Naive thymus-derived CD4-positive, alpha-beta T cell (primary cell): ENCODE measurements around the gene FN1. TPM values are rescaled to one million over a fixed set of nuclear protein-coding genes. Genes with fewer than 3 reads are reported as not detected.

ENCODE experiments used
- ATAC-seq: fragments of 150-1000 bp; cut with Tn5 transposase; 2 replicates; pipeline ENCODE4 v1.10.0; 2021; ENCODE audit warnings: mild to moderate bottlenecking, moderate library complexity
- CTCF ChIA-PET: fragments of 350-600 bp; sonication (Branson Sonifier 250); formaldehyde crosslinking; loops from one replicate; lab custom pipeline; 2021; ENCODE audit warnings: antibody characterized with exemption; lab: Charles Lee
- POLR2A ChIA-PET: fragments of 350-600 bp; sonication (Branson Sonifier 250); formaldehyde crosslinking; loops from one replicate; lab custom pipeline; 2021; ENCODE audit warnings: antibody characterized with exemption, inconsistent platforms; lab: Charles Lee
- DNase-seq, 9 donors: peaks; one replicate each; pipeline versions ENCODE4 v3.0.0 to v3.0.0-alpha.2; 2020 to 2022; ENCODE audit warnings: mixed read lengths in 1 of 9
- H3K27ac ChIP-seq: one replicate; pipeline ENCODE4 v1.7.0; 2013; ENCODE audit warnings: mild to moderate bottlenecking, low read depth, low read length, moderate library complexity
- H3K27me3 ChIP-seq, 2 donors: one replicate each; pipeline ENCODE4 v1.7.0; 2013; ENCODE audit warnings: low read length in 2 of 2, mild to moderate bottlenecking in 2 of 2, moderate library complexity in 2 of 2; ENCODE audit not compliant: control insufficient read depth in 2 of 2, insufficient read depth in 2 of 2
- H3K36me3 ChIP-seq, 3 experiments: 1 replicate in 2 of 3; 2 replicates in 1 of 3; pipeline ENCODE4 v1.7.0; 2013; ENCODE audit warnings: low read length in 3 of 3, mild to moderate bottlenecking in 3 of 3, moderate library complexity in 1 of 3; ENCODE audit not compliant: insufficient read depth in 3 of 3, control insufficient read depth in 2 of 3
- H3K4me1 ChIP-seq, 2 donors: one replicate each; pipeline ENCODE4 v1.7.0; 2013; ENCODE audit warnings: low read length in 2 of 2, mild to moderate bottlenecking in 2 of 2, moderate library complexity in 1 of 2; ENCODE audit not compliant: control insufficient read depth in 2 of 2, insufficient read depth in 2 of 2
- H3K4me3 ChIP-seq: 2 replicates; pipeline ENCODE4 v1.7.0; 2013; ENCODE audit warnings: mild to moderate bottlenecking, low read length
- H3K9me3 ChIP-seq, 3 experiments: 1 replicate in 2 of 3; 2 replicates in 1 of 3; pipeline ENCODE4 v1.7.0; 2013; ENCODE audit warnings: low read length in 3 of 3; ENCODE audit not compliant: control insufficient read depth in 2 of 3
- H3K27ac Mint-ChIP-seq, 9 donors: one replicate each; pipeline ENCODE4 v1.8.0; 2020 to 2022; ENCODE audit warnings: mixed read lengths in 9 of 9, mild to moderate bottlenecking in 8 of 9, moderate library complexity in 5 of 9, inconsistent platforms in 2 of 9
- H3K27me3 Mint-ChIP-seq, 5 donors: one replicate each; pipeline ENCODE4 v1.8.0; 2021 to 2022; ENCODE audit warnings: mixed read lengths in 5 of 5, mild to moderate bottlenecking in 1 of 5
- H3K36me3 Mint-ChIP-seq, 5 donors: one replicate each; pipeline ENCODE4 v1.8.0; 2020 to 2022; ENCODE audit warnings: mixed read lengths in 5 of 5, mild to moderate bottlenecking in 3 of 5, inconsistent platforms in 1 of 5
- H3K4me1 Mint-ChIP-seq, 7 donors: one replicate each; pipeline ENCODE4 v1.8.0; 2020 to 2022; ENCODE audit warnings: mixed read lengths in 7 of 7, mild to moderate bottlenecking in 3 of 7, inconsistent platforms in 1 of 7
- H3K4me3 Mint-ChIP-seq, 10 donors: one replicate each; pipeline ENCODE4 v1.8.0; 2020 to 2022; ENCODE audit warnings: mild to moderate bottlenecking in 10 of 10, mixed read lengths in 10 of 10, moderate library complexity in 6 of 10, inconsistent platforms in 2 of 10
- H3K9me3 Mint-ChIP-seq, 11 donors: one replicate each; pipeline ENCODE4 v1.8.0; 2020 to 2022; ENCODE audit warnings: mixed read lengths in 11 of 11, mild to moderate bottlenecking in 4 of 11, inconsistent platforms in 1 of 11, moderate library complexity in 1 of 11
- intact Hi-C, 2 donors: fragments of 100-400 bp; cut with micrococcal nuclease; formaldehyde crosslinking; loops; one replicate each; pipeline ENCODE4 v1.15.1; 2023
- polyA plus RNA-seq, 2 donors: library from polyadenylated mRNA; unstranded; fragments of 300-500 nt; fragmentation: Illumina TruSeq; gene quantifications; one replicate each; pipeline ENCODE4 v1.2.3, GENCODE V29; 2021
- total RNA-seq, 6 experiments: library from RNA in 5 of 6; stranded (reverse) in 5 of 6; gene quantifications; 1 replicate in 5 of 6; 2 replicates in 1 of 6; pipeline ENCODE4 v1.2.3 and lab custom pipeline; 2021 to 2026

Gene FN1
- total and polyA plus RNA-seq, 7 experiments from 2014 or later, result 0.13 to 2.2 (median 0.68) TPM

DNA sequence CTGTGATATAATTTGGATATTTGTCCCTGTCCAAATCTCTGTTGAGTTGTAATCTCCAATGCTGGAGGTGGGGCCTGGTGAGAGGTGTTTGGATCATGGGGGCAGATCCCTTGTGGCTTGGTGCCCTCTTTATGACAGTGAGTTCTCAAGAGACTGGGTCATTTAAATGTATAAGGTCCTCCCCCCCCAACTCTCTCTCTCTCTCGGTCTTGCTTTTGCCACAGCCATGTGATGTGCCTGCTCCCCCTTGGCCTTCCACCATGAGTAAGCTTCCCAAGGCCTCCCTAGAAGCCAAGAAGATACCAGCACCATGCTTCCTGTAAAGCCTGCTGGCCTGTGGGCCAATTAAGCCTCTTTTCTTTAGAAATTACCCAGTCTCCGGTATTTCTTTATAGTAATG lies 58.6 kb downstream of the FN1 start:
- no peaks in the 10 kb centered on the region for H3K4me1 Mint-ChIP-seq

GRCh38 chr2:215376103-215376780 lies 59.6 kb downstream of the FN1 start:
- no peak for ATAC-seq
- H3K9me3 Mint-ChIP-seq, result peaks cover 0 to 4% (median 0%) of the 10 kb centered on the region in 11 donors
- H3K4me1 ChIP-seq, result no peaks in the 10 kb centered on the region
- H3K4me1 Mint-ChIP-seq, result no peaks in the 10 kb centered on the region
- H3K36me3 ChIP-seq, result no peaks in the 10 kb centered on the region
- H3K9me3 ChIP-seq, result no peaks in the 10 kb centered on the region
- H3K27me3 ChIP-seq, result no peaks in the 10 kb centered on the region
- no peak for DNase-seq
- H3K27ac Mint-ChIP-seq, result no peak overlapping the region
- no peak overlapping the region for H3K4me3 Mint-ChIP-seq
- H3K36me3 Mint-ChIP-seq, result peaks cover 0 to 34% (median 12%) of the 10 kb centered on the region in 5 donors
- H3K27me3 Mint-ChIP-seq, result no peaks in the 10 kb centered on the region
- intact Hi-C loops, result no loop called here
- H3K4me3 ChIP-seq, result no peak overlapping the region
- POLR2A ChIA-PET, result no interaction called here
- CTCF ChIA-PET, result no interaction called here
- no peak overlapping the region for H3K27ac ChIP-seq

More for the DNA sequence above, 58.6 kb downstream of the FN1 start:
- no peak overlapping the region for H3K4me3 ChIP-seq
- H3K9me3 Mint-ChIP-seq, result peaks cover 0 to 4% (median 0%) of the 10 kb centered on the region in 11 donors
- H3K27me3 Mint-ChIP-seq, result no peaks in the 10 kb centered on the region
- no peak overlapping the region for H3K4me3 Mint-ChIP-seq
- H3K27ac ChIP-seq, result no peak overlapping the region
- no peaks in the 10 kb centered on the region for H3K9me3 ChIP-seq
- intact Hi-C loops, result no loop called here
- ChIA-PET CTCF (no interaction called here), POLR2A (no interaction called here)
- peaks cover 0 to 32% (median 12%) of the 10 kb centered on the region in 5 donors for H3K36me3 Mint-ChIP-seq
- H3K27me3 ChIP-seq, result no peaks in the 10 kb centered on the region
- ATAC-seq (no peak), DNase-seq (no peak)
- no peaks in the 10 kb centered on the region for H3K36me3 ChIP-seq
- no peak overlapping the region for H3K27ac Mint-ChIP-seq
- H3K4me1 ChIP-seq, result no peaks in the 10 kb centered on the region

DNA sequence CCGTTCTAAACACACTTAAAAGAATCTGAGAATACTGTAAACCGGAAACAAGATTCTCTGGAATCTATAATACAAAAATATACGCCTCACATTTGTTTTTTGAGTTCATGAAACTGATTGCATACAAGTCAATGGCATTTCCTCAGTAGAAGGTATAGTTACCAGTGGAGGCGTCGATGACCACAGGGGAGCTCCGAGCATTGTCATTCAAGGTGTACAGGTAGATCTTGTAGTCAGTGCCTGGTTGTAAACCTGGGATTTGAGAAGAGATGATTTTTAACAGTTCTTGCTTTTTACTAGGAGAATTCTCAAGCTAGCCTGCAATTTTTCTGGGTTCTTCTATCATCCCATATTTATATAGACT lies 60.4 kb downstream of the FN1 start:
- DNase-seq (no peak), ATAC-seq (no peak)
- H3K27ac ChIP-seq, result no peak overlapping the region
- ChIA-PET CTCF (no interaction called here), POLR2A (no interaction called here)
- H3K9me3 ChIP-seq, result no peaks in the 10 kb centered on the region
- no peaks in the 10 kb centered on the region for H3K27me3 Mint-ChIP-seq
- no peak overlapping the region for H3K4me3 Mint-ChIP-seq
- no peak overlapping the region for H3K27ac Mint-ChIP-seq
- no peaks in the 10 kb centered on the region for H3K36me3 ChIP-seq
- no peaks in the 10 kb centered on the region for H3K4me1 ChIP-seq
- no peaks in the 10 kb centered on the region for H3K4me1 Mint-ChIP-seq
- no peaks in the 10 kb centered on the region for H3K27me3 ChIP-seq
- intact Hi-C loops, result no loop called here
- H3K36me3 Mint-ChIP-seq, result peaks cover 0 to 34% (median 12%) of the 10 kb centered on the region in 5 donors
- H3K4me3 ChIP-seq, result no peak overlapping the region
- peaks cover 0 to 4% (median 0%) of the 10 kb centered on the region in 11 donors for H3K9me3 Mint-ChIP-seq

DNA sequence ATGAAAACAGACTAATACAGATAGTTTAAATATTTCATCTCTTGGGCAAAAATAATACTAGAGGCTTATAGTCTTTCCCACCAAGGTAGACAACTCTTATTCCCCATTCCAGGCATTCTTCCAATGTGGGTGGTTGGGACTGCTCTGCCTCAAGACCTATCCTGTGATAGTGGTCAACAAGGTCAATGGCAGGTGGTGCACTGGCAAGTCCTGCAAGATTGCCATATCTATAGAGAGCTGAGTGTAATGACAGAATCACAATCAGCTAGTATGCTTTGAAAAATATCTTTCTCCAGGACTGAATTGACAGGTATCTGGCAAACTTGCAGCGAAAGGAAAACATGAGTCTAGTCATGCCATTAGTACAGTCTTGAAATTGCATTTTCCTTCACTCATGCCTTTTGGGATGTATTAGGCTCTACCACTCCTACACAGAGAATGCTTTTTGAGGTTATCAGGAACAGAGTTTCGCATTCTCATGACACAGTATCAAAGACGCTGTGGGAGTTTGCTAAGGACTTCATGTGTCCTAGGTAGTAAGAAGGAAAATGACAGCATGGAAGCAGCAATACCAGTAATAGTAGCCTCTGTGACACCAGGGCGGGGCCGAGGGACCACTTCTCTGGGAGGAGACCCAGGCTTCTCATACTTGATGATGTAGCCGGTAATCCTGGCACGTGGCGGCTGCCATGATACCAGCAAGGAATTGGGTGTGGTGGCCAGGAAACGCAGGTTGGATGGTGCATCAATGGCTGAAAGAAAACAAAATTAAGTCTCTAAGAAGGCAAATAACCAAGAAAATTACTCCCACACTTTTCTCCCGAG lies 61.0 kb downstream of the FN1 start:
- H3K27ac Mint-ChIP-seq, result no peak overlapping the region
- H3K4me3 Mint-ChIP-seq, result no peak overlapping the region
- H3K27me3 Mint-ChIP-seq, result no peaks in the 10 kb centered on the region
- no peak for ATAC-seq
- intact Hi-C loops, result no loop called here
- peaks cover 0 to 4% (median 0%) of the 10 kb centered on the region in 11 donors for H3K9me3 Mint-ChIP-seq
- ChIA-PET CTCF (no interaction called here), POLR2A (no interaction called here)
- Histone ChIP-seq H3K4me1 (no peaks in the 10 kb centered on the region), H3K9me3 (no peaks in the 10 kb centered on the region), H3K4me3 (no peak overlapping the region), H3K27me3 (no peaks in the 10 kb centered on the region), H3K36me3 (no peaks in the 10 kb centered on the region), H3K27ac (no peak overlapping the region)
- H3K4me1 Mint-ChIP-seq, result no peaks in the 10 kb centered on the region
- peaks cover 0 to 34% (median 12%) of the 10 kb centered on the region in 5 donors for H3K36me3 Mint-ChIP-seq
- DNase-seq, result no peak

- no peaks in the 10 kb centered on the region for H3K36me3 ChIP-seq
- Mint-ChIP-seq H3K4me3 (no peak overlapping the region), H3K9me3 (peaks cover 0 to 4% (median 0%) of the 10 kb centered on the region in 11 donors), H3K27ac (no peak overlapping the region), H3K27me3 (no peaks in the 10 kb centered on the region), H3K4me1 (no peaks in the 10 kb centered on the region), H3K36me3 (peaks cover 0 to 34% (median 12%) of the 10 kb centered on the region in 5 donors)
- H3K27ac ChIP-seq, result no peak overlapping the region
- no peak overlapping the region for H3K4me3 ChIP-seq
- no peaks in the 10 kb centered on the region for H3K27me3 ChIP-seq
- CTCF ChIA-PET, result no interaction called here
- no peaks in the 10 kb centered on the region for H3K4me1 ChIP-seq
- POLR2A ChIA-PET, result no interaction called here
- DNase-seq (no peak), ATAC-seq (no peak)
- intact Hi-C loops, result no loop called here
- no peaks in the 10 kb centered on the region for H3K9me3 ChIP-seq
Observed at GRCh38 chr2:215374002-215374401, 61.9 kb downstream of the FN1 start.

DNA sequence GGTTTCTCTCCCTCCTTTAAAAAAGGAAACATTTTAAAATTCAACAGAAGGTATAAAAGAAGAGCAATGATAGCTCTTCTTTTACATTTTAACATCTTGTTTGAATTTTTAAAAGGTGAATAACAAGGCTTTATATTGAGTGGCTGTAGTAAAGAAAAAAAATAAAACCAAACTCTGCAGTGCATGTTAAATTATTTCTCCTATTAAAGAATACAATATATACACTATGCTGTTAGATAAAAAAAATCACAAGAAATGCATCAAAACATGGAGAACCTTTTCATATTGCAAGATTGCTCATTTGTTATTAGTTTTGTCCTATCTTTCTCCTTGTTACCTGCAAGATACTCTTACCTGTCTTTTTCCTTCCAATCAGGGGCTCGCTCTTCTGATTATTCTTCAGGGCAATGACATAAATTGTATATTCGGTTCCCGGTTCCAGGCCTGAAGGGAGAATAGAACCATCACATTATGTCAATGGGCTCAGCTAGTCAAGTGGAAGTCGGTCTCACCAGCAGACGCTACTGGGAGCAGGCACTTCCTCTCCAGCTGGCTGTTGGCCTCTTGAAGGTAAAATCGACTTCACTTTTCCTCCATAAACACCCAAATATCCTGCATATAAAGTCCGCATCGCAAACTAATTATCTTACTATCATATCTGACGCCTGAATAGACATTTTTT lies 62.8 kb downstream of the FN1 start:
- Mint-ChIP-seq H3K27ac (no peak overlapping the region), H3K36me3 (peaks cover 0 to 34% (median 12%) of the 10 kb centered on the region in 5 donors), H3K27me3 (no peaks in the 10 kb centered on the region), H3K9me3 (peaks cover 0 to 4% (median 0%) of the 10 kb centered on the region in 11 donors), H3K4me1 (no peaks in the 10 kb centered on the region), H3K4me3 (no peak overlapping the region)
- Histone ChIP-seq H3K9me3 (no peaks in the 10 kb centered on the region), H3K27me3 (no peaks in the 10 kb centered on the region), H3K4me1 (no peaks in the 10 kb centered on the region), H3K27ac (no peak overlapping the region), H3K36me3 (no peaks in the 10 kb centered on the region), H3K4me3 (no peak overlapping the region)
- intact Hi-C loops, result no loop called here
- ATAC-seq (no peak), DNase-seq (no peak)
- ChIA-PET CTCF (no interaction called here), POLR2A (no interaction called here)
